Adrenal gland (tissue), 12 donors: ENCODE measurements around the gene DUS1L. TPM values are rescaled to one million over a fixed set of nuclear protein-coding genes. Genes with fewer than 3 reads are reported as not detected.

Source experiments
- DNase-seq, 7 donors: peaks; one replicate each; pipeline ENCODE4 v3.0.0-alpha.2; 2019 to 2020
- H3K27ac ChIP-seq, 5 donors: fragments of 200-600 bp; sonication (generic) in 4 of 5; 1 replicate in 3 of 5; 2 replicates in 2 of 5; pipeline versions ENCODE4 v1.5.1 to v1.8.0; 2016 to 2020; ENCODE audit warnings: mild to moderate bottlenecking in 1 of 5
- H3K27me3 ChIP-seq: fragments of 200-600 bp; 2 replicates; pipeline ENCODE4 v1.8.0; 2021
- H3K36me3 ChIP-seq, 2 donors: fragments of 200-600 bp; replicated peaks in 1 of 2; 1 replicate in 1 of 2; 2 replicates in 1 of 2; pipeline versions ENCODE4 v1.5.1 to v1.8.0; 2018 to 2022
- H3K4me1 ChIP-seq, 2 donors: fragments of 200-600 bp; replicated peaks in 1 of 2; 1 replicate in 1 of 2; 2 replicates in 1 of 2; pipeline versions ENCODE4 v1.5.1 to v1.8.0; 2018 to 2021
- H3K4me3 ChIP-seq, 4 donors: fragments of 200-600 bp; sonication (generic) in 3 of 4; one replicate each; pipeline ENCODE4 v1.5.1; 2016 to 2018
- H3K9me3 ChIP-seq, 3 donors: fragments of 200-600 bp; sonication (generic) in 1 of 3; replicated peaks in 1 of 3; 1 replicate in 2 of 3; 2 replicates in 1 of 3; pipeline versions ENCODE4 v1.5.1 to v1.8.0; 2016 to 2021
- CTCF ChIP-seq, 6 experiments: fragments of 450-650 bp in 4 of 6; fragments of 200-600 bp in 2 of 6; sonication (generic) in 1 of 6; IDR thresholded peaks; 1 replicate in 5 of 6; 2 replicates in 1 of 6; pipeline versions ENCODE4 v1.5.1 to v1.8.0; 2016 to 2021; ENCODE audit warnings: antibody characterized with exemption in 6 of 6, mild to moderate bottlenecking in 2 of 6, moderate library complexity in 1 of 6
- POLR2A ChIP-seq, 2 donors: fragments of 450-650 bp; IDR thresholded peaks; one replicate each; pipeline ENCODE4 v1.6.1; 2017; ENCODE audit warnings: antibody characterized with exemption in 2 of 2, mild to moderate bottlenecking in 2 of 2, moderate library complexity in 1 of 2
- WGBS, 4 donors: extraction: QIAGEN DNeasy Blood & Tissue Kit in 2 of 4; methylation state at CpG; one replicate each; pipeline versions ENCODE4 v1.1.5 to v1.1.7; 2013 to 2017; 5-methylcytosine and 5-hydroxymethylcytosine counted together
- intact Hi-C, 2 donors: fragments of 100-400 bp; cut with DNase I; formaldehyde crosslinking; loops; one replicate each; pipeline versions ENCODE4 v1.14.1 to v1.15.0; 2022 to 2023
- polyA plus RNA-seq, 3 donors: library from polyadenylated mRNA; stranded (reverse); fragments of 200-250 nt in 2 of 3; fragments of 350-450 nt in 1 of 3; fragmentation: Illumina TruSeq in 1 of 3; extraction: RNeasy Lipid Tissue Mini Kit (QIAGEN cat#74804) in 1 of 3; gene quantifications; one replicate each; pipeline ENCODE4 v1.2.3, GENCODE V29; 2013 to 2014
- total RNA-seq, 9 donors: library from RNA; depleted of rRNA in 4 of 9; stranded (reverse); fragments of >200 nt in 4 of 9; fragments of 120-200 nt in 1 of 9; fragmentation: NEBNext Ultra II Directional in 1 of 9; extraction: Animal tissue kit (Norgen Biotek cat#: 25700) in 1 of 9; gene quantifications; one replicate each; pipeline versions ENCODE4 v1.1.0 to v1.2.4, GENCODE V29; 2013 to 2023
- donor health status: healthy with polysubstance abuse.
- donor health status: Bipolar disorder and iron deficiency.
- donor health status: DM: yes; HTN: yes; CAD: no.
- donor health status: DM: no; HTN: no; CAD: no.
- donor health status: DM: no; HTN: no; CAD: no.
- donor health status: DM: yes; HTN: yes; CAD: no.

Gene DUS1L
- total and polyA plus RNA-seq, 12 donors: 38.5 to 397 (median 75.7) TPM

GRCh38 chr17:82110298-82110697, 44.7 kb upstream of the DUS1L start:
- TF ChIP-seq POLR2A (IDR thresholded peaks at IDR 0.05): no peak
- no peak overlapping the region for H3K4me3 ChIP-seq
- peaks cover 0 to 7% of the 10 kb centered on the region in 2 donors for H3K36me3 ChIP-seq
- H3K27me3 ChIP-seq: no peaks in the 10 kb centered on the region
- H3K9me3 ChIP-seq: no peaks in the 10 kb centered on the region
- intact Hi-C loops: loop anchor here in 1 of 2 donors (5.0 kb wide), 1 partner anchor 317 kb away; no protein-coding TSS in a partner anchor
- no peak for DNase-seq
- H3K4me1 ChIP-seq: peaks cover 4 to 20% of the 10 kb centered on the region in 2 donors
- 67 to 93% (median 89%) methylated on average over 3 of the region's 3 CpGs for WGBS, 4 donors
- H3K27ac ChIP-seq: no peak overlapping the region

- intact Hi-C loops: no loop called here
- TF ChIP-seq CTCF (IDR thresholded peaks at IDR 0.05): no peak
- TF ChIP-seq POLR2A (IDR thresholded peaks at IDR 0.05): no peak
Observed at GRCh38 chr17:82108961-82109475, 43.4 kb upstream of the DUS1L start.

GRCh38 chr17:82108496-82108945, 42.9 kb upstream of the DUS1L start:
- H3K9me3 ChIP-seq: no peaks in the 10 kb centered on the region
- peak overlapping the region in 1 of 5 donors; percentile 70 for H3K27ac ChIP-seq
- DNase-seq: no peak
- 79 to 88% (median 85%) methylated on average over 19 of the region's 19 CpGs for WGBS, 4 donors
- TF ChIP-seq CTCF (IDR thresholded peaks at IDR 0.05): no peak
- TF ChIP-seq POLR2A (IDR thresholded peaks at IDR 0.05): no peak
- H3K4me1 ChIP-seq: peaks cover 7 to 30% of the 10 kb centered on the region in 2 donors
- no peaks in the 10 kb centered on the region for H3K27me3 ChIP-seq
- H3K4me3 ChIP-seq: no peak overlapping the region
- intact Hi-C loops: no loop called here
- peaks cover 0 to 4% of the 10 kb centered on the region in 2 donors for H3K36me3 ChIP-seq

More at GRCh38 chr17:82108961-82109475, 43.4 kb upstream of the DUS1L start:
- peaks cover 4 to 25% of the 10 kb centered on the region in 2 donors for H3K4me1 ChIP-seq
- peak overlapping the region in 1 of 5 donors; percentile 70 for H3K27ac ChIP-seq
- no peak for DNase-seq
- WGBS, 4 donors: 89 to 93% (median 92%) methylated on average over 14 of the region's 14 CpGs
- peaks cover 0 to 7% of the 10 kb centered on the region in 2 donors for H3K36me3 ChIP-seq
- no peaks in the 10 kb centered on the region for H3K9me3 ChIP-seq
- H3K4me3 ChIP-seq: no peak overlapping the region
- no peaks in the 10 kb centered on the region for H3K27me3 ChIP-seq

- no peaks in the 10 kb centered on the region for H3K27me3 ChIP-seq
- intact Hi-C loops: no loop called here
- peak in 2 of 7 donors; percentile 20 to 40 for DNase-seq
- H3K9me3 ChIP-seq: no peaks in the 10 kb centered on the region
- TF ChIP-seq CTCF (IDR thresholded peaks at IDR 0.05) (no peak), POLR2A (IDR thresholded peaks at IDR 0.05) (no peak)
- 67 to 81% (median 73%) methylated on average over 2 to 14 of the region's 14 CpGs for WGBS, 4 donors
- no peaks in the 10 kb centered on the region for H3K36me3 ChIP-seq
- peaks cover 11 to 34% of the 10 kb centered on the region in 2 donors for H3K4me1 ChIP-seq
- peak overlapping the region in 1 of 5 donors; percentile 70 for H3K27ac ChIP-seq
- no peak overlapping the region for H3K4me3 ChIP-seq
Observed at GRCh38 chr17:82108038-82108437, 42.4 kb upstream of the DUS1L start.
